OCI-LY7 (cell line): Measurements from ENCODE around the gene CATSPER1. TPM values are rescaled to one million over a fixed set of nuclear protein-coding genes. Genes with fewer than 3 reads are reported as not detected.

Experiments used
- BruUV-seq: library from RNA; stranded (reverse); fragments of 400-500 nt; replicated peaks from 2 replicates; lab custom pipeline; 2021; lab: Mats Ljungman, UMichigan
- CTCF ChIA-PET: fragments of 300-600 bp; sonication (Branson Sonifier 250); formaldehyde crosslinking; loops from one replicate; lab custom pipeline; 2022; ENCODE audit warnings: antibody characterized with exemption; ENCODE audit not compliant: unreplicated experiment; lab: Charles Lee
- POLR2A ChIA-PET: fragments of 300-600 bp; sonication (Branson Sonifier 250); formaldehyde crosslinking; loops from one replicate; lab custom pipeline; 2022; ENCODE audit warnings: antibody characterized with exemption; lab: Charles Lee
- DNase-seq: peaks from one replicate; pipeline ENCODE4 v3.0.0-alpha.2; 2015; ENCODE audit warnings: low spot score
- H2AFZ ChIP-seq: fragments of 200-600 bp; sonication (generic), shearing (Covaris generic); 2 replicates; pipeline ENCODE4 v1.6.1; 2014; ENCODE audit warnings: mild to moderate bottlenecking, antibody characterized with exemption, low read length, moderate library complexity
- H3K27ac ChIP-seq: fragments of 200-600 bp; sonication (generic); 2 replicates; pipeline ENCODE4 v1.5.1; 2014; ENCODE audit warnings: mixed run types, low read depth, mild to moderate bottlenecking, moderate library complexity, low read length, inconsistent platforms; ENCODE audit not compliant: poor library complexity, severe bottlenecking
- H3K36me3 ChIP-seq: fragments of 200-600 bp; sonication (generic); 2 replicates; pipeline ENCODE4 v1.6.1; 2014; ENCODE audit warnings: mild to moderate bottlenecking, antibody characterized with exemption, low read length, moderate library complexity, mixed read lengths; ENCODE audit not compliant: insufficient read depth
- H3K4me1 ChIP-seq: fragments of 200-600 bp; sonication (generic); 2 replicates; pipeline ENCODE4 v1.5.1; 2014; ENCODE audit warnings: mild to moderate bottlenecking, low read length; ENCODE audit not compliant: insufficient read depth, poor library complexity, severe bottlenecking
- H3K4me2 ChIP-seq: fragments of 200-600 bp; sonication (generic); 2 replicates; pipeline ENCODE4 v1.6.1; 2014; ENCODE audit warnings: mild to moderate bottlenecking, low read length
- H3K4me3 ChIP-seq: fragments of 200-600 bp; sonication (generic); 2 replicates; pipeline ENCODE4 v1.5.1; 2014; ENCODE audit warnings: mild to moderate bottlenecking, low read depth, low read length; ENCODE audit not compliant: poor library complexity, severe bottlenecking
- H3K79me2 ChIP-seq: fragments of 200-600 bp; sonication (generic); 2 replicates; pipeline ENCODE4 v1.6.1; 2016; ENCODE audit warnings: low read depth, mild to moderate bottlenecking, low read length, moderate library complexity, mixed read lengths; ENCODE audit not compliant: insufficient read depth
- H3K9me2 ChIP-seq: fragments of 200-600 bp; sonication (generic); 2 replicates; pipeline ENCODE4 v1.6.1; 2016; ENCODE audit warnings: mild to moderate bottlenecking, low read length, mixed read lengths; ENCODE audit not compliant: insufficient read depth
- H3K9me3 ChIP-seq: fragments of 200-600 bp; sonication (generic); 2 replicates; pipeline ENCODE4 v1.6.1; 2014; ENCODE audit warnings: mild to moderate bottlenecking, mixed run types, low read length, mixed read lengths
- H4K20me1 ChIP-seq: fragments of 200-600 bp; sonication (generic); 2 replicates; pipeline ENCODE4 v1.6.1; 2014; ENCODE audit warnings: mild to moderate bottlenecking, antibody characterized with exemption, low read length, moderate library complexity, mixed read lengths; ENCODE audit not compliant: insufficient read depth
- EZH2phosphoT487 ChIP-seq: fragments of 200-600 bp; sonication (generic); IDR thresholded peaks from 2 replicates; pipeline ENCODE4 v1.6.1; 2018; ENCODE audit warnings: low read depth, borderline replicate concordance, mild to moderate bottlenecking, mixed run types, antibody characterized with exemption, low read length, moderate library complexity, mixed read lengths
- intact Hi-C: fragments of 100-400 bp; cut with micrococcal nuclease; formaldehyde crosslinking; loops from one replicate; pipeline ENCODE4 v1.10.0; 2022; ENCODE audit not compliant: unreplicated experiment
- total RNA-seq, 2 experiments: library from RNA; depleted of rRNA in 1 of 2; stranded (reverse); fragments of >200 nt in 1 of 2; shearing (Covaris generic) in 1 of 2; gene quantifications; 2 replicates each; pipeline ENCODE4 v1.2.3, GENCODE V29; 2014 to 2022
- TF ChIP-seq, protein P1 (sequence below): fragments of 200-600 bp; sonication (generic); conservative IDR thresholded peaks from 2 replicates; pipeline ENCODE4 v1.5.1; 2014; ENCODE audit warnings: mild to moderate bottlenecking, antibody characterized with exemption, low read length, moderate library complexity, mixed read lengths

Gene CATSPER1
- total RNA-seq, 2 experiments from 2014 or later = not detected

DNA sequence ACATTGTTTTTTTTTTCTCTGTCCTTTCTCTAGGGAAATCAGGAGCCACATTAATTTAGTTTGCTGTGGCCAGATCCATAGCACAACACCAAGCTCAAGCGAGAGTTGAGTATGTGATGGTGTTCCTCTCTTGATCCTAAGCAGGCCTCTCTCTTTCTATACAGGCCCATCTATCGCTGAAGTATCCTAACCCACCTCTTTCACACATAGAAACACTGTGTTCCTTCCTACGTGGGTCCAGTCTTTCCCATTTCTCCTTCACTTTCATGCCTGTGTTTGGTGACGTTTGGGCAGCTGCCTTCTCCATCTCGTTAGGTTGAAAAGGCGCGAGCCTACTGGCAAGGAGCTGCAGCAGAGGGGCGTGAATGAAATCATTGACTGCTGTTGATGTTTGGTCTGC lies 46.2 kb upstream of the CATSPER1 start:
- TF ChIP-seq, protein P1, sequence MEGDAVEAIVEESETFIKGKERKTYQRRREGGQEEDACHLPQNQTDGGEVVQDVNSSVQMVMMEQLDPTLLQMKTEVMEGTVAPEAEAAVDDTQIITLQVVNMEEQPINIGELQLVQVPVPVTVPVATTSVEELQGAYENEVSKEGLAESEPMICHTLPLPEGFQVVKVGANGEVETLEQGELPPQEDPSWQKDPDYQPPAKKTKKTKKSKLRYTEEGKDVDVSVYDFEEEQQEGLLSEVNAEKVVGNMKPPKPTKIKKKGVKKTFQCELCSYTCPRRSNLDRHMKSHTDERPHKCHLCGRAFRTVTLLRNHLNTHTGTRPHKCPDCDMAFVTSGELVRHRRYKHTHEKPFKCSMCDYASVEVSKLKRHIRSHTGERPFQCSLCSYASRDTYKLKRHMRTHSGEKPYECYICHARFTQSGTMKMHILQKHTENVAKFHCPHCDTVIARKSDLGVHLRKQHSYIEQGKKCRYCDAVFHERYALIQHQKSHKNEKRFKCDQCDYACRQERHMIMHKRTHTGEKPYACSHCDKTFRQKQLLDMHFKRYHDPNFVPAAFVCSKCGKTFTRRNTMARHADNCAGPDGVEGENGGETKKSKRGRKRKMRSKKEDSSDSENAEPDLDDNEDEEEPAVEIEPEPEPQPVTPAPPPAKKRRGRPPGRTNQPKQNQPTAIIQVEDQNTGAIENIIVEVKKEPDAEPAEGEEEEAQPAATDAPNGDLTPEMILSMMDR = no peak
- no peak for TF ChIP-seq EZH2phosphoT487
- Histone ChIP-seq H2AFZ (no peak overlapping the region), H3K79me2 (peaks cover 15% of the 10 kb centered on the region; the same call in 1 of the 2 replicates), H4K20me1 (no peaks in the 10 kb centered on the region), H3K4me2 (peak overlapping the region; percentile 87), H3K4me1 (peaks cover 51% of the 10 kb centered on the region), H3K9me2 (no peaks in the 10 kb centered on the region), H3K27ac (peak overlapping the region; percentile 54), H3K9me3 (no peaks in the 10 kb centered on the region), H3K4me3 (peak overlapping the region; percentile 83), H3K36me3 (peaks cover 39% of the 10 kb centered on the region)
- ChIA-PET CTCF (interaction anchor here (1.8 kb wide), 1 partner anchor 9 kb away, joined by 4 read pairs; no protein-coding TSS in a partner anchor), POLR2A (interaction anchor here (0.7 kb wide), 1 partner anchor 31 kb away, joined by 3 read pairs; no protein-coding TSS in a partner anchor)
- intact Hi-C loops = no loop called here
- no peak for DNase-seq
- BruUV-seq = no TSS peak

DNA sequence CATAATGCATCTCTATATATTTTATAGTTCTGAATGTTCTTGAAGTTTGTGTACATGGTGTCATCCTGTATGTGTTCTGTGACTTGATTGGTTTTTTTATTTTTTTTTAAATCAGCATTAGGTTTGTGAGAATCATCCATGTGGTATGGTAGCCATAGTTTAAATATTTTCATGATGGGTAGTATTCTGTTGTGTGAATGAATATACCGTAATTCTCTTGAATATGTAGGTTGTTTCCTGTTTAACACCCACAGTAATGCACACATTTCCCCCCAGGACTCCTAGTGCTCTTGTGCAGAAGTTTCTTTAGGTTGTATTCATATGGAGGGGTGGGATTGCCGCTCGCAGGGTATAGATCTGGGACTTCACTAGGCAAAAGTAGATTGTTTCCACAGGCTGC lies 45.8 kb upstream of the CATSPER1 start:
- Histone ChIP-seq H3K9me3 (no peaks in the 10 kb centered on the region), H3K27ac (peak overlapping the region; percentile 54), H2AFZ (no peak overlapping the region), H3K79me2 (peaks cover 15% of the 10 kb centered on the region; the same call in 1 of the 2 replicates), H3K4me2 (peak overlapping the region; percentile 87), H3K9me2 (no peaks in the 10 kb centered on the region), H3K4me3 (peak overlapping the region; percentile 83), H3K36me3 (peaks cover 43% of the 10 kb centered on the region), H3K4me1 (peaks cover 50% of the 10 kb centered on the region), H4K20me1 (no peaks in the 10 kb centered on the region)
- no peak for TF ChIP-seq EZH2phosphoT487
- TF ChIP-seq, protein P1 = no peak
- ChIA-PET CTCF (interaction anchor here (1.8 kb wide), 1 partner anchor 9 kb away, joined by 4 read pairs; no protein-coding TSS in a partner anchor), POLR2A (interaction anchor here (0.7 to 1.3 kb wide), 2 partner anchors 11 to 31 kb away, joined by 3 read pairs; no protein-coding TSS in a partner anchor)
- DNase-seq = no peak
- no TSS peak for BruUV-seq
- intact Hi-C loops = no loop called here

DNA sequence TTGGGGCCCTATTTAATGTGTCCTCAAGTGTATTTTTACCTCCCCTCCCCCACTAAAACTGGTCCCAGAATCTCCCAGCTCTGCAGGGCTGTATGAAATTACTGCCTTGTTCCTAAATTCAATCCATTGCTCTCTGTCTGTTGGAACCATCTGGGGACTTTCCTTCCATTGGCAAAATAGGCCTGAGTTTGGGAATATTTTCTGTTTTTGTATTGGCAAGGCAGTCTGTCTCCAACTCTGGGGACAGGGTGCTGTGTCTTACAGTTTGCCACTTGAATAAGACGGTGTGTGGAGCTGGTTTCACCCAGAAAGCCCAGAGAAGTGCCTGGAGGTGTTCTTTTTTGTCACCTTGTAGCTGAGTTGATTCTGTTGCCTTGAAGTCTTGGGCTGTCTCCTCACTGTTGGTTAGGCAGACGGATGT lies 45.1 kb upstream of the CATSPER1 start:
- DNase-seq = no peak
- TF ChIP-seq, protein P1 = no peak
- no peak for TF ChIP-seq EZH2phosphoT487
- Histone ChIP-seq H3K9me3 (no peaks in the 10 kb centered on the region), H4K20me1 (no peaks in the 10 kb centered on the region), H3K79me2 (peaks cover 15% of the 10 kb centered on the region; the same call in 1 of the 2 replicates), H3K9me2 (no peaks in the 10 kb centered on the region), H2AFZ (peak overlapping the region; percentile 9; the same call in 1 of the 2 replicates), H3K4me2 (peak overlapping the region; percentile 87), H3K4me3 (peak overlapping the region; percentile 83), H3K27ac (peak overlapping the region; percentile 54), H3K36me3 (peaks cover 45% of the 10 kb centered on the region), H3K4me1 (peaks cover 50% of the 10 kb centered on the region)
- no TSS peak for BruUV-seq
- CTCF ChIA-PET = interaction anchor here (0.7 to 1.8 kb wide), 2 partner anchors 10 to 20 kb away, joined by 4 read pairs; partner anchors contain the start of gene SF3B2
- POLR2A ChIA-PET = interaction anchor here (0.7 to 1.3 kb wide), 4 partner anchors 10 to 199 kb away, joined by 3 to 7 read pairs (median 4); partner anchors contain the start of gene SF3B2
- intact Hi-C loops = no loop called here
